ENCODE measurements around the gene CDH22.

DNA sequence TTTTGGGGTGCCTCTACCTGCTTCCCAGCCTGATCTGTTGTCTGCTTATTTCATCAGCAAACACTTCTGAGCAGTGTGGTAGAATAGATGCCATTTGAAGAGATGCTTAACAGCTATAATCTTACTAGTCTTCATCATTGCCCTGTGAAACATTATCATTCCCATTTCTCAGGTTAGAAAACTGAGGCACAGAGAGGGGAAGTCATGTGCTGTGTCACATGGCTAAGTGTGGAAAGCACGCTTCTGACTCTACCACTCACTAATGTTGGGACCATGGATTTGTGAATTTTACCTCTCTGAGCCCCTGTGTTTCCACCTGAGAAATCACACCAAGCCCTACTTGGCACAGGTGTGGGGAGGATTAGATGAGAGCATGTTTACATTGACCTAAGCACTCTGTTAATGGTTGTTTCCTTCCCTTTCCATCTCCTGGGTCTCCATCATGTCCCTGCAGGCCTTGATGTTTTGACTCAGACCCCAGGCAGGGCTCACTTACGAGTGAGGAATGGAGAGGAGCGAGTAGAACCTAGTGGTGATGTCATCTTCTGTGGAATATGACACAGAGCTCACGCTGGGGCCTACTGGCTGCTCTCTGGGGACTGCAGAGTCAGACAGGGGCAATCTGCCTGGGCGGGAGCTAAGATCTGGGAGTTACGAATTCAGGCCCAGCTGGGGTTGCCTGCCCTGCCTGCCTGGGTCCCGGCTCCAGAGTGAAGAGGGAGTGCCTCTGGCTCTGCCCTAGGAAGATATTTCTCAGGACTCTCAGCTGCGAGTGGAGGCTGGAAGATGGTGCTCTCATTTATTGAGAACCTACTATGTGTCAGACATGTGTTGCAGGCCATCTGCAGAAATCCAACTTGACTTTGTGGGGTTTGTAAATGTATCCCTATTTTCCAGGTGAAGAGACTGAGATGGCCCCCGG, 64.3 kb downstream of the CDH22 start:
- TF ChIP-seq, protein P1, sequence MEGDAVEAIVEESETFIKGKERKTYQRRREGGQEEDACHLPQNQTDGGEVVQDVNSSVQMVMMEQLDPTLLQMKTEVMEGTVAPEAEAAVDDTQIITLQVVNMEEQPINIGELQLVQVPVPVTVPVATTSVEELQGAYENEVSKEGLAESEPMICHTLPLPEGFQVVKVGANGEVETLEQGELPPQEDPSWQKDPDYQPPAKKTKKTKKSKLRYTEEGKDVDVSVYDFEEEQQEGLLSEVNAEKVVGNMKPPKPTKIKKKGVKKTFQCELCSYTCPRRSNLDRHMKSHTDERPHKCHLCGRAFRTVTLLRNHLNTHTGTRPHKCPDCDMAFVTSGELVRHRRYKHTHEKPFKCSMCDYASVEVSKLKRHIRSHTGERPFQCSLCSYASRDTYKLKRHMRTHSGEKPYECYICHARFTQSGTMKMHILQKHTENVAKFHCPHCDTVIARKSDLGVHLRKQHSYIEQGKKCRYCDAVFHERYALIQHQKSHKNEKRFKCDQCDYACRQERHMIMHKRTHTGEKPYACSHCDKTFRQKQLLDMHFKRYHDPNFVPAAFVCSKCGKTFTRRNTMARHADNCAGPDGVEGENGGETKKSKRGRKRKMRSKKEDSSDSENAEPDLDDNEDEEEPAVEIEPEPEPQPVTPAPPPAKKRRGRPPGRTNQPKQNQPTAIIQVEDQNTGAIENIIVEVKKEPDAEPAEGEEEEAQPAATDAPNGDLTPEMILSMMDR (conservative IDR thresholded peaks at IDR 0.05; ENCODE audit: low read depth, low read length) = no peak
- no peak for TF ChIP-seq EZH2 (IDR thresholded peaks at IDR 0.05; ENCODE audit: borderline replicate concordance, low read depth, low read length, poor library complexity, severe bottlenecking)

Measured in A673 (cell line).